ENCODE data around the gene DNAJB14.

Gene DNAJB14

GRCh38 chr4:99861120-99861905 lies 85.1 kb downstream of the DNAJB14 start:
- DNase-seq = peak; percentile 66

GRCh38 chr4:99860521-99860920 lies 85.9 kb downstream of the DNAJB14 start:
- no peak for DNase-seq

- DNase-seq = no peak
These were observed 86.8 kb downstream of the DNAJB14 start for GRCh38 chr4:99859618-99860017.

- no peak for DNase-seq
These were observed 89.1 kb downstream of the DNAJB14 start for GRCh38 chr4:99857307-99857706.

GRCh38 chr4:99856166-99856565 lies 90.3 kb downstream of the DNAJB14 start:
- no peak for DNase-seq

GRCh38 chr4:99855678-99856077 lies 90.7 kb downstream of the DNAJB14 start:
- no peak for DNase-seq

- DNase-seq = no peak
These were observed 92.4 kb downstream of the DNAJB14 start for GRCh38 chr4:99853999-99854398.

GRCh38 chr4:99853190-99853589 lies 93.2 kb downstream of the DNAJB14 start:
- DNase-seq = no peak

GRCh38 chr4:99852199-99852749 lies 94.1 kb downstream of the DNAJB14 start:
- no peak for DNase-seq

GRCh38 chr4:99848591-99849001 lies 97.8 kb downstream of the DNAJB14 start:
- DNase-seq = no peak

- no peak for DNase-seq
These were observed 98.9 kb downstream of the DNAJB14 start for GRCh38 chr4:99847362-99847976.

GRCh38 chr4:99846891-99847290 lies 99.5 kb downstream of the DNAJB14 start:
- DNase-seq = no peak

Measured in NCI-H1417 treated with DMSO at 0.1 percent for 48 hours (cell line).